Kidney (tissue), 14 donors: ENCODE results near the gene TLX2. TPM values are rescaled to one million over a fixed set of nuclear protein-coding genes. Genes with fewer than 3 reads are reported as not detected.

Experiments
- DNase-seq, 5 donors: peaks; one replicate each; pipeline ENCODE4 v3.0.0-alpha.2; 2013 to 2020
- FAIRE-seq: peaks from 2 replicates; lab custom pipeline; 2012; peaks lifted over from hg19 to GRCh38; lab: Jason Lieb, UNC
- H3K27ac ChIP-seq, 2 donors: one replicate each; pipeline ENCODE4 v1.7.0; 2013; ENCODE audit warnings: low read depth in 2 of 2, low read length in 2 of 2, inconsistent platforms in 1 of 2
- H3K27me3 ChIP-seq: one replicate; pipeline ENCODE4 v1.7.1; 2013; ENCODE audit warnings: low read length, inconsistent platforms; ENCODE audit not compliant: control insufficient read depth, insufficient read depth
- H3K36me3 ChIP-seq, 3 donors: one replicate each; pipeline versions ENCODE4 v1.7.0 to v1.7.1; 2013; ENCODE audit warnings: low read length in 3 of 3, control low read depth in 1 of 3, inconsistent platforms in 1 of 3; ENCODE audit not compliant: insufficient read depth in 3 of 3, control insufficient read depth in 2 of 3
- H3K4me1 ChIP-seq, 3 donors: one replicate each; pipeline versions ENCODE4 v1.7.0 to v1.7.1; 2013; ENCODE audit warnings: low read length in 3 of 3, inconsistent platforms in 1 of 3, low read depth in 1 of 3; ENCODE audit not compliant: control insufficient read depth in 2 of 3, insufficient read depth in 2 of 3
- H3K4me3 ChIP-seq, 3 donors: one replicate each; pipeline versions ENCODE4 v1.7.0 to v1.8.1; 2013; ENCODE audit warnings: low read length in 3 of 3, control low read depth in 1 of 3, inconsistent platforms in 1 of 3
- H3K9ac ChIP-seq, 3 donors: one replicate each; pipeline versions ENCODE4 v1.7.0 to v1.7.1; 2013; ENCODE audit warnings: low read length in 3 of 3, control low read depth in 1 of 3, inconsistent platforms in 1 of 3
- H3K9me3 ChIP-seq, 3 donors: one replicate each; pipeline versions ENCODE4 v1.7.0 to v1.7.1; 2013; ENCODE audit warnings: low read length in 3 of 3, control low read depth in 1 of 3, inconsistent platforms in 1 of 3; ENCODE audit not compliant: control insufficient read depth in 2 of 3, insufficient read depth in 1 of 3
- intact Hi-C: fragments of 100-400 bp; cut with DNase I; formaldehyde crosslinking; loops from one replicate; pipeline ENCODE4 v1.11.1; 2022
- polyA plus RNA-seq: library from polyadenylated mRNA; stranded (reverse); fragments of 350-450 nt; fragmentation: Illumina TruSeq; extraction: RNeasy Lipid Tissue Mini Kit (QIAGEN cat#74804); gene quantifications from one replicate; pipeline ENCODE4 v1.2.3, GENCODE V29; 2014; ENCODE audit warnings: low read depth, low replicate concordance; ENCODE audit not compliant: insufficient read depth
- total RNA-seq: library from RNA; stranded (reverse); fragmentation: NEBNext Ultra II Directional; extraction: Animal tissue kit (Norgen Biotek cat#: 25700); gene quantifications from one replicate; pipeline ENCODE4 v1.2.1, GENCODE V29; 2021
- TF ChIP-seq, protein P1 (sequence below): IDR thresholded peaks from 3 replicates; pipeline ENCODE4 v1.5.1; 2012; ENCODE audit warnings: mild to moderate bottlenecking, moderate library complexity, borderline replicate concordance; ENCODE audit not compliant: insufficient read depth; ENCODE audit errors: extremely low read depth
- donor health status: control.
- donor health status: control.
- donor health status: control.
- donor health status: control.
- donor health status: control.
- donor health status: DM: yes; HTN: yes; CAD: no.
- donor health status: Normal renal cell carcinoma (clear cell type).

Gene TLX2
- total and polyA plus RNA-seq, 2 donors from 2014 or later: not detected

DNA sequence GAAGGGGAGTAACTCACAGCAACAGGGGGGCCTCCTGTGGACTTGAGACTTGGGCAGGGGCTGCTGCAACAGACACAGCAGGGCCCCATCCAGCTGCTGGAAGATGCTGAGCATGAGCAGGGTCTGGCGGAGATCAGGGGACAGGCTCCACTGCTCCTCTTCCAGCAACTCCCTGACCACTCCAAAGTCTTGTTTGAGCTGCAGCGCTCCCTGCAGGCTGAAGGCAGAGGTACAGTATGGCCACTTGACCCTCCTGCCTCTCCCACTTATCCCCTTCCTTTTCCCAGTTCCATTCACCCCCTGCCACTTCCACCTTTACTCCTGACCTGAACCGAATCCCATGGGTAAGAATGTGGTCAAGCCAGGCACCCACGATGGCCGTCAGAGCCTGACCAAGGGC, 39.4 kb upstream of the TLX2 start:
- Histone ChIP-seq H3K9me3 (no peaks in the 10 kb centered on the region), H3K9ac (no peak overlapping the region), H3K4me1 (peaks cover 0 to 2% (median 0%) of the 10 kb centered on the region in 3 donors), H3K27me3 (no peaks in the 10 kb centered on the region), H3K27ac (no peak overlapping the region), H3K36me3 (peaks cover 0 to 13% (median 13%) of the 10 kb centered on the region in 3 donors), H3K4me3 (no peak overlapping the region)
- FAIRE-seq (no peak), DNase-seq (peak in 1 of 5 donors; percentile 55)
- intact Hi-C loops: no loop called here
- TF ChIP-seq, protein P1, sequence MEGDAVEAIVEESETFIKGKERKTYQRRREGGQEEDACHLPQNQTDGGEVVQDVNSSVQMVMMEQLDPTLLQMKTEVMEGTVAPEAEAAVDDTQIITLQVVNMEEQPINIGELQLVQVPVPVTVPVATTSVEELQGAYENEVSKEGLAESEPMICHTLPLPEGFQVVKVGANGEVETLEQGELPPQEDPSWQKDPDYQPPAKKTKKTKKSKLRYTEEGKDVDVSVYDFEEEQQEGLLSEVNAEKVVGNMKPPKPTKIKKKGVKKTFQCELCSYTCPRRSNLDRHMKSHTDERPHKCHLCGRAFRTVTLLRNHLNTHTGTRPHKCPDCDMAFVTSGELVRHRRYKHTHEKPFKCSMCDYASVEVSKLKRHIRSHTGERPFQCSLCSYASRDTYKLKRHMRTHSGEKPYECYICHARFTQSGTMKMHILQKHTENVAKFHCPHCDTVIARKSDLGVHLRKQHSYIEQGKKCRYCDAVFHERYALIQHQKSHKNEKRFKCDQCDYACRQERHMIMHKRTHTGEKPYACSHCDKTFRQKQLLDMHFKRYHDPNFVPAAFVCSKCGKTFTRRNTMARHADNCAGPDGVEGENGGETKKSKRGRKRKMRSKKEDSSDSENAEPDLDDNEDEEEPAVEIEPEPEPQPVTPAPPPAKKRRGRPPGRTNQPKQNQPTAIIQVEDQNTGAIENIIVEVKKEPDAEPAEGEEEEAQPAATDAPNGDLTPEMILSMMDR: no peak

DNA sequence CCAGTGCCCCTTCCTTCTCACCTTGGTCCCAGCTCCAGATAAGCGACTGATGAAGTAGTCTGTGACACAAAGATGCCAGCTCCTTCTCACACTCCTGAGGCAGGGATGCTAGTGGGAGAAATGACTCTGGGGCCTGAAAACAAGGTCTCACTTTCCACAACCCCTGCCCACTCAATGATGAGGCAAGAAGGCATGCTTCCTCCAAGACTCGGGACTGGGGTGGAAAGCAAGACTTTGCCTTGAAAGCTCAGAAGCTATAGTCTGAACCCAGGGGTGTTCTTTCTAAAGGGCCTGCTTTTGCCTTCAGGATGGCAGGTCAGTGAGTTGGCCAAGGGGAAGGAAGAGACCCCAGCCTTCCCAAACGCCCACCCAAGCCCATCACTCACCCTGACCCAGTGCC, 32.8 kb upstream of the TLX2 start:
- intact Hi-C loops: no loop called here
- Histone ChIP-seq H3K4me3 (peak overlapping the region in 2 of 3 donors; percentile 95 to 100), H3K27ac (no peak overlapping the region), H3K36me3 (peaks cover 0 to 8% (median 3%) of the 10 kb centered on the region in 3 donors), H3K9ac (peak overlapping the region in 2 of 3 donors; percentile 68 to 80), H3K9me3 (no peaks in the 10 kb centered on the region), H3K4me1 (peaks cover 0 to 20% (median 6%) of the 10 kb centered on the region in 3 donors), H3K27me3 (no peaks in the 10 kb centered on the region)
- no peak for FAIRE-seq
- TF ChIP-seq, protein P1: no peak
- DNase-seq: no peak

DNA sequence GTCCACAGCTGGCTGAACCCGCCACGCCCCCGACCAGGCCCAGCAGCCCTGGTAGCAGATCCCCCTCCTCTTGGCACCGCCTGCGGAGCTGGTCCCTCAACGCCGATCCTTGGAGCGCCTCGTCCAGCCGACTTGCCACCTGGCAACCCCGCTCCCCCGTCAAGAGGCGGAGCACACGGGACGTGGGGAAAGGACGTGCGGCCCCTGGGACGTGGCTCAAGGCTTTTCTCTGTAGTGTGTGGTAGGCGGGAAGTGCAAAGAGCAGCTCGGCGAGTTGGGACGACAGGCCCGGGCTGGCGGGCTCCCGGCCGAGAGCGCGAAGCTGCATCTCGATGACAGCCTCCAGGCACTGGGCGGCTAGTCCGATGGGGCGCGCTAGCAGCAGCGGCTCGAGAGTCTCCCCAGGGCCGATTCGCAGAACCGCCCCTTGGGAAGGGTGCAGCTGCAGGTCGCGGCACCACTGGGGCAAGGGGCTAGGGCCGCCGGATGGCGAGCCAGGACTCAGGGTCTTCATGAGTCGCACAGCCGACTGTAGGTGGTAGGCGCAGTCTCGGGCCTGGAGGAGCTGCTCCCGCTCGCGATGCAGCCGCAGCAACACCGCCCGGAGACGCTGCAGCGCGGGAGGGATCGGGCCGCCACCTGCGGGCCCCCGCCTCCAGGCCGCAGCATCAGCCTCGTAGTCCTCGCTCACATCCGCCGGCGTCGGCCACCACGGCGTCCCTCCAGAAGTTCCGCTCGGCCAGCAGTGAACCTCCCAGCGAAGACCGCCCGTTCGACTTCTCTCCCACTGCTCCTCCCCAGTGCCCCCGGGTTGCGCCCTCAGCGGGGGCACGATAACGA, 32.1 kb upstream of the TLX2 start:
- Histone ChIP-seq H3K27me3 (no peaks in the 10 kb centered on the region), H3K36me3 (peaks cover 0 to 8% (median 3%) of the 10 kb centered on the region in 3 donors), H3K27ac (peak overlapping the region; percentile 92 to 98), H3K9me3 (no peaks in the 10 kb centered on the region), H3K9ac (peak overlapping the region; percentile 68 to 98 (median 80)), H3K4me3 (peak overlapping the region; percentile 95 to 100 (median 99)), H3K4me1 (peaks cover 0 to 20% (median 6%) of the 10 kb centered on the region in 3 donors)
- DNase-seq: peak; percentile 32 to 84 (median 51)
- TF ChIP-seq, protein P1: no peak
- no peak for FAIRE-seq
- intact Hi-C loops: no loop called here
